Adrenal gland (tissue), 12 donors: ENCODE data around the gene LTO1. TPM values are rescaled to one million over a fixed set of nuclear protein-coding genes. Genes with fewer than 3 reads are reported as not detected.

ENCODE experiments used
- DNase-seq, 7 donors: peaks; one replicate each; pipeline ENCODE4 v3.0.0-alpha.2; 2019 to 2020
- H3K27ac ChIP-seq, 5 donors: fragments of 200-600 bp; sonication (generic) in 4 of 5; 1 replicate in 3 of 5; 2 replicates in 2 of 5; pipeline versions ENCODE4 v1.5.1 to v1.8.0; 2016 to 2020; ENCODE audit warnings: mild to moderate bottlenecking in 1 of 5
- H3K27me3 ChIP-seq: fragments of 200-600 bp; 2 replicates; pipeline ENCODE4 v1.8.0; 2021
- H3K36me3 ChIP-seq, 2 donors: fragments of 200-600 bp; replicated peaks in 1 of 2; 1 replicate in 1 of 2; 2 replicates in 1 of 2; pipeline versions ENCODE4 v1.5.1 to v1.8.0; 2018 to 2022
- H3K4me1 ChIP-seq, 2 donors: fragments of 200-600 bp; replicated peaks in 1 of 2; 1 replicate in 1 of 2; 2 replicates in 1 of 2; pipeline versions ENCODE4 v1.5.1 to v1.8.0; 2018 to 2021
- H3K4me3 ChIP-seq, 4 donors: fragments of 200-600 bp; sonication (generic) in 3 of 4; one replicate each; pipeline ENCODE4 v1.5.1; 2016 to 2018
- H3K9me3 ChIP-seq, 3 donors: fragments of 200-600 bp; sonication (generic) in 1 of 3; replicated peaks in 1 of 3; 1 replicate in 2 of 3; 2 replicates in 1 of 3; pipeline versions ENCODE4 v1.5.1 to v1.8.0; 2016 to 2021
- POLR2A ChIP-seq, 2 donors: fragments of 450-650 bp; IDR thresholded peaks; one replicate each; pipeline ENCODE4 v1.6.1; 2017; ENCODE audit warnings: antibody characterized with exemption in 2 of 2, mild to moderate bottlenecking in 2 of 2, moderate library complexity in 1 of 2
- WGBS, 4 donors: extraction: QIAGEN DNeasy Blood & Tissue Kit in 2 of 4; methylation state at CpG; one replicate each; pipeline versions ENCODE4 v1.1.5 to v1.1.7; 2013 to 2017; 5-methylcytosine and 5-hydroxymethylcytosine counted together
- intact Hi-C, 2 donors: fragments of 100-400 bp; cut with DNase I; formaldehyde crosslinking; loops; one replicate each; pipeline versions ENCODE4 v1.14.1 to v1.15.0; 2022 to 2023
- polyA plus RNA-seq, 3 donors: library from polyadenylated mRNA; stranded (reverse); fragments of 200-250 nt in 2 of 3; fragments of 350-450 nt in 1 of 3; fragmentation: Illumina TruSeq in 1 of 3; extraction: RNeasy Lipid Tissue Mini Kit (QIAGEN cat#74804) in 1 of 3; gene quantifications; one replicate each; pipeline ENCODE4 v1.2.3, GENCODE V29; 2013 to 2014
- total RNA-seq, 9 donors: library from RNA; depleted of rRNA in 4 of 9; stranded (reverse); fragments of >200 nt in 4 of 9; fragments of 120-200 nt in 1 of 9; fragmentation: NEBNext Ultra II Directional in 1 of 9; extraction: Animal tissue kit (Norgen Biotek cat#: 25700) in 1 of 9; gene quantifications; one replicate each; pipeline versions ENCODE4 v1.1.0 to v1.2.4, GENCODE V29; 2013 to 2023
- TF ChIP-seq, protein P1 (sequence below), 6 experiments: fragments of 450-650 bp in 4 of 6; fragments of 200-600 bp in 2 of 6; sonication (generic) in 1 of 6; IDR thresholded peaks; 1 replicate in 5 of 6; 2 replicates in 1 of 6; pipeline versions ENCODE4 v1.5.1 to v1.8.0; 2016 to 2021; ENCODE audit warnings: antibody characterized with exemption in 6 of 6, mild to moderate bottlenecking in 2 of 6, moderate library complexity in 1 of 6
- donor health status: healthy with polysubstance abuse.
- donor health status: Bipolar disorder and iron deficiency.
- donor health status: DM: yes; HTN: yes; CAD: no.
- donor health status: DM: no; HTN: no; CAD: no.
- donor health status: DM: no; HTN: no; CAD: no.
- donor health status: DM: yes; HTN: yes; CAD: no.

The LTO1 gene
- total and polyA plus RNA-seq, 12 donors, result 10.9 to 52.5 (median 23.6) TPM

GRCh38 chr11:69700278-69701140 lies 25.4 kb upstream of the LTO1 start:
- intact Hi-C loops, result no loop called here
- no peaks in the 10 kb centered on the region for H3K9me3 ChIP-seq
- peak; percentile 56 to 87 (median 77) for DNase-seq
- H3K4me3 ChIP-seq, result no peak overlapping the region
- 34 to 42% (median 39%) methylated on average over 10 to 20 of the region's 20 CpGs for whole genome bisulfite sequencing, 4 donors
- peaks cover 52% of the 10 kb centered on the region for H3K27me3 ChIP-seq
- H3K27ac ChIP-seq, result no peak overlapping the region
- peaks cover 0 to 9% of the 10 kb centered on the region in 2 donors for H3K4me1 ChIP-seq
- H3K36me3 ChIP-seq, result no peaks in the 10 kb centered on the region
- TF ChIP-seq, protein P1, sequence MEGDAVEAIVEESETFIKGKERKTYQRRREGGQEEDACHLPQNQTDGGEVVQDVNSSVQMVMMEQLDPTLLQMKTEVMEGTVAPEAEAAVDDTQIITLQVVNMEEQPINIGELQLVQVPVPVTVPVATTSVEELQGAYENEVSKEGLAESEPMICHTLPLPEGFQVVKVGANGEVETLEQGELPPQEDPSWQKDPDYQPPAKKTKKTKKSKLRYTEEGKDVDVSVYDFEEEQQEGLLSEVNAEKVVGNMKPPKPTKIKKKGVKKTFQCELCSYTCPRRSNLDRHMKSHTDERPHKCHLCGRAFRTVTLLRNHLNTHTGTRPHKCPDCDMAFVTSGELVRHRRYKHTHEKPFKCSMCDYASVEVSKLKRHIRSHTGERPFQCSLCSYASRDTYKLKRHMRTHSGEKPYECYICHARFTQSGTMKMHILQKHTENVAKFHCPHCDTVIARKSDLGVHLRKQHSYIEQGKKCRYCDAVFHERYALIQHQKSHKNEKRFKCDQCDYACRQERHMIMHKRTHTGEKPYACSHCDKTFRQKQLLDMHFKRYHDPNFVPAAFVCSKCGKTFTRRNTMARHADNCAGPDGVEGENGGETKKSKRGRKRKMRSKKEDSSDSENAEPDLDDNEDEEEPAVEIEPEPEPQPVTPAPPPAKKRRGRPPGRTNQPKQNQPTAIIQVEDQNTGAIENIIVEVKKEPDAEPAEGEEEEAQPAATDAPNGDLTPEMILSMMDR (IDR thresholded peaks at IDR 0.05), result no peak
- TF ChIP-seq POLR2A (IDR thresholded peaks at IDR 0.05), result no peak

DNA sequence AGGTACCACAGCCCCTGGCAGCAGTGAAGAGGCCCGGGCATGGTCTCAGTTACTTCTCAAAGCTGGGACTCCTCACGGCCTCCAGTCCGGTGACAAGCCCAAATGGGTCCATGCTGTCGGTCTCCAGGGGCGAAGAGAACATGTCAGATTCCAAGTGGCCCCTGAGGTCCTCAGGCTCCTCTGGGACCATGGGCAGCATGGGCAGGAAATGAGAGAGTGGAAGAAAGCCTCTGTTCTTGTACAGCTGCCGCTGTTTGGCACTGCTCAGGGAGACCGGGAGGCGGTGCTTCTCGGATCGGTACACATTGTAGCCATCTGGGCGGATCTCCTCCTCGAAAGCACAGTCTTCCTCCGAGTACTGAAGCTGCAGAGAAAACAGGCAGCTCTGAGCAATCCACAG lies 24.1 kb upstream of the LTO1 start:
- no peak for TF ChIP-seq POLR2A (IDR thresholded peaks at IDR 0.05)
- TF ChIP-seq, protein P1 (IDR thresholded peaks at IDR 0.05), result no peak
- H3K36me3 ChIP-seq, result no peaks in the 10 kb centered on the region
- H3K4me3 ChIP-seq, result no peak overlapping the region
- DNase-seq, result no peak
- 74 to 86% (median 82%) methylated on average over 12 to 13 of the region's 13 CpGs for WGBS, 4 donors
- H3K4me1 ChIP-seq, result peaks cover 0 to 9% of the 10 kb centered on the region in 2 donors
- no peak overlapping the region for H3K27ac ChIP-seq
- H3K9me3 ChIP-seq, result no peaks in the 10 kb centered on the region
- peaks cover 39% of the 10 kb centered on the region for H3K27me3 ChIP-seq
- intact Hi-C loops, result no loop called here

GRCh38 chr11:69698362-69698761 lies 23.2 kb upstream of the LTO1 start:
- intact Hi-C loops, result no loop called here

DNA sequence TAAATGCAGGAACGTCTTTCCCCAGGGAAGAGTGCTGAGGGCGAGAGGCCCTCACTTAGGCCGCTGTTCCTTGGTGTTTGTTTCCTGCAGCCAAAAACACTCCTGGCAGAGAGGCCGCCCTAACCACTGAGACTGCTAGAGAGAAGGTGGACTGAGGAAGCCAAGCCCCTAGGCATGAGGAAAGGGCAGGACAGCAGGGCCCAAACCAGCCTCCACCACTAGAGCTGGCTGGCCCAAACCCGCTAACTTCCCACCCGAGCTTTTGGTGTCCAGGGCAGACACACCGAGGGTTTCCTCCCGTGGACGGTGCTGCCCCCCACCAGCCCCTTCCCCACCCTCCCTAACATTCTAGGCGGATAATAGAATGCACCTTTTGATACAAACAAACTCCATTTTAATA lies 22.7 kb upstream of the LTO1 start:
- TF ChIP-seq, protein P1 (IDR thresholded peaks at IDR 0.05), result no peak
- no peak for TF ChIP-seq POLR2A (IDR thresholded peaks at IDR 0.05)
- 75 to 88% (median 84%) methylated on average over 10 of the region's 10 CpGs for WGBS, 4 donors
- intact Hi-C loops, result no loop called here
- Histone ChIP-seq H3K4me3 (no peak overlapping the region), H3K27ac (no peak overlapping the region), H3K36me3 (no peaks in the 10 kb centered on the region), H3K27me3 (peaks cover 30% of the 10 kb centered on the region), H3K9me3 (no peaks in the 10 kb centered on the region), H3K4me1 (peaks cover 0 to 5% of the 10 kb centered on the region in 2 donors)
- DNase-seq, result no peak

More at GRCh38 chr11:69698362-69698761, 23.2 kb upstream of the LTO1 start:
- Histone ChIP-seq H3K36me3 (no peaks in the 10 kb centered on the region), H3K27me3 (peaks cover 35% of the 10 kb centered on the region), H3K4me3 (no peak overlapping the region), H3K27ac (no peak overlapping the region), H3K9me3 (no peaks in the 10 kb centered on the region), H3K4me1 (peaks cover 0 to 5% of the 10 kb centered on the region in 2 donors)
- 95 to 98% (median 96%) methylated on average over 2 of the region's 2 CpGs for WGBS, 4 donors
- no peak for DNase-seq
- no peak for TF ChIP-seq POLR2A (IDR thresholded peaks at IDR 0.05)
- TF ChIP-seq, protein P1 (IDR thresholded peaks at IDR 0.05), result no peak
